K562 (cell line): ENCODE results near the gene SPTBN4. TPM values are rescaled to one million over a fixed set of nuclear protein-coding genes. Genes with fewer than 3 reads are reported as not detected.

Experiments used
- BMI1 ChIP-seq: fragments of 150-350 bp; IDR thresholded peaks from 2 replicates; pipeline ENCODE4 v1.6.1; 2014; ENCODE audit warnings: low read length
- CREB1 ChIP-seq, 2 experiments: sonication (generic) in 1 of 2; formaldehyde crosslinking in 1 of 2; IDR thresholded peaks; 2 replicates each; pipeline versions ENCODE4 v1.6.1 to v1.8.0; 2012 to 2022; ENCODE audit warnings: inconsistent platforms in 1 of 2, mild to moderate bottlenecking in 1 of 2, missing genetic modification reagents in 1 of 2, moderate library complexity in 1 of 2
- FUS ChIP-seq: fragments of 200-400 bp; formaldehyde crosslinking; optimal IDR thresholded peaks from 2 replicates; pipeline ENCODE3; 2017; ENCODE audit warnings: low read depth, low read length
- GATA2 ChIP-seq: sonication (generic); formaldehyde crosslinking; IDR thresholded peaks from 2 replicates; pipeline ENCODE4 v1.4.0; 2020; ENCODE audit warnings: mild to moderate bottlenecking, missing genetic modification reagents
- NR2C1 ChIP-seq, 2 experiments: fragments of 450-650 bp; IDR thresholded peaks; 2 replicates each; pipeline ENCODE4 v1.6.1; 2017; ENCODE audit warnings: mild to moderate bottlenecking in 2 of 2, antibody characterized with exemption in 1 of 2, inconsistent platforms in 1 of 2, missing compliant biosample characterization in 1 of 2, missing genetic modification characterization in 1 of 2
- PURB ChIP-seq: sonication (generic); formaldehyde crosslinking; IDR thresholded peaks from 2 replicates; pipeline ENCODE4 v1.9.0; 2021; ENCODE audit warnings: low read depth, mild to moderate bottlenecking, missing genetic modification reagents
- SIN3B ChIP-seq: fragments of 450-650 bp; IDR thresholded peaks from 2 replicates; pipeline ENCODE4 v1.6.1; 2017; ENCODE audit warnings: low read depth, mild to moderate bottlenecking, moderate library complexity
- TAF15 ChIP-seq: fragments of 200-400 bp; formaldehyde crosslinking; IDR thresholded peaks from 2 replicates; pipeline ENCODE4 v1.6.1; 2017; ENCODE audit warnings: mild to moderate bottlenecking, low read depth, low read length, moderate library complexity
- polyA plus RNA-seq, 8 experiments: library from polyadenylated mRNA; depleted of rRNA in 4 of 8; stranded (reverse) in 5 of 8; unstranded in 3 of 8; fragments of >200 nt; fragmentation: Nextera tagmentation in 2 of 8; fragmentation: Illumina TruSeq in 1 of 8; extraction: Ambion mirVana in 2 of 8; extraction: Trizol in 1 of 8; gene quantifications; 2 replicates each; pipeline versions ENCODE4 v1.2.1 to v1.2.3, GENCODE V29; 2011 to 2014; ENCODE audit warnings: inconsistent platforms in 1 of 8, missing spikeins in 1 of 8
- total RNA-seq, 7 experiments: library from RNA; depleted of rRNA in 6 of 7; stranded (reverse); fragments of >200 nt in 6 of 7; fragmentation: Illumina TruSeq in 2 of 7; extraction: Trizol in 2 of 7; gene quantifications; 2 replicates each; pipeline versions ENCODE4 v1.2.1 to v1.2.3, GENCODE V29; 2011 to 2021; ENCODE audit warnings: low replicate concordance in 1 of 7
- TF ChIP-seq, protein P1 (sequence below), 2 experiments: fragments of 450-650 bp; formaldehyde crosslinking in 1 of 2; IDR thresholded peaks; 2 replicates each; pipeline versions ENCODE4 v1.4.0 to v1.6.1; 2014 to 2020; ENCODE audit warnings: mild to moderate bottlenecking in 2 of 2, borderline replicate concordance in 1 of 2, low read depth in 1 of 2
- TF ChIP-seq, protein P2 (sequence below): fragments of 250-450 bp; sonication (Bioruptor Pico); IDR thresholded peaks from 2 replicates; pipeline ENCODE4 v1.5.1; 2021; ENCODE audit warnings: mild to moderate bottlenecking
- TF ChIP-seq, protein P3 (sequence below), 2 experiments: fragments of 450-650 bp; IDR thresholded peaks; 2 replicates each; pipeline ENCODE4 v1.6.1; 2016
- TF ChIP-seq, protein P4 (sequence below): fragments of 450-650 bp; IDR thresholded peaks from 2 replicates; pipeline ENCODE4 v1.6.1; 2018; ENCODE audit not compliant: partially characterized antibody

The SPTBN4 gene
- total and polyA plus RNA-seq, 9 of the 15 experiments (the other 6 are each of a cell fraction or from before 2014, with no cell fraction given), result 0.01 to 1.5 (median 0.86) TPM

DNA sequence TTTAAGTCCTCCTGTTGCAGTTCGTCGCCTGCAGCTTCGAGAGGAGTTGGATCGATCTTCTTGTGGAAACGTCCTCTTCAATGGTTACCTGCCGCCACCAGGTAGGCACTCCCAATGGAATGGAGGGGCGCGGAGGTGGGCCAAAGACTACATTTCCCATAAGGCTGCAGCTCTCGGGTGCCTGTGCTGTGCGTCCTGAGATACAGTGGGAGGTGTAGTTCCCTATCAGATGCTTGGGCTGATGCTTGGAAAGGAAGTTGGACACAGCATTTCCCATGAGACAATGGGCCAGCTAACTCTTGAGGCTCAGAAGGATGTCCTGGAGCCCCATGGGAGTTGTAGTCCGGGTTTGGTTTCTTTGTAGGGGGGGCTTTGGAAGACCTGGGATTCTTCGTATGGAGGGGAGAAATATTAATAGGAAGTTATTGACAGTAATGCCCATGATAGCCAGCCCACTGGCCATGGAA lies 111.7 kb downstream of the SPTBN4 start (continued):
- TF ChIP-seq CREB1 (IDR thresholded peaks at IDR 0.05) (peak; percentile 70), CREB1 (CRISPR knock-in tag; IDR thresholded peaks at IDR 0.05) (no peak), FUS (no peak), SIN3B (no peak), NR2C1 (IDR thresholded peaks at IDR 0.05) (peak; percentile 60; the same call in 1 of the 2 replicates), NR2C1 (tag; IDR thresholded peaks at IDR 0.05) (peak; percentile 84), BMI1 (no peak), PURB (no peak), GATA2 (CRISPR knock-in tag) (peak; percentile 32; the same call in 1 of the 2 replicates), TAF15 (no peak)
- TF ChIP-seq, protein P1, sequence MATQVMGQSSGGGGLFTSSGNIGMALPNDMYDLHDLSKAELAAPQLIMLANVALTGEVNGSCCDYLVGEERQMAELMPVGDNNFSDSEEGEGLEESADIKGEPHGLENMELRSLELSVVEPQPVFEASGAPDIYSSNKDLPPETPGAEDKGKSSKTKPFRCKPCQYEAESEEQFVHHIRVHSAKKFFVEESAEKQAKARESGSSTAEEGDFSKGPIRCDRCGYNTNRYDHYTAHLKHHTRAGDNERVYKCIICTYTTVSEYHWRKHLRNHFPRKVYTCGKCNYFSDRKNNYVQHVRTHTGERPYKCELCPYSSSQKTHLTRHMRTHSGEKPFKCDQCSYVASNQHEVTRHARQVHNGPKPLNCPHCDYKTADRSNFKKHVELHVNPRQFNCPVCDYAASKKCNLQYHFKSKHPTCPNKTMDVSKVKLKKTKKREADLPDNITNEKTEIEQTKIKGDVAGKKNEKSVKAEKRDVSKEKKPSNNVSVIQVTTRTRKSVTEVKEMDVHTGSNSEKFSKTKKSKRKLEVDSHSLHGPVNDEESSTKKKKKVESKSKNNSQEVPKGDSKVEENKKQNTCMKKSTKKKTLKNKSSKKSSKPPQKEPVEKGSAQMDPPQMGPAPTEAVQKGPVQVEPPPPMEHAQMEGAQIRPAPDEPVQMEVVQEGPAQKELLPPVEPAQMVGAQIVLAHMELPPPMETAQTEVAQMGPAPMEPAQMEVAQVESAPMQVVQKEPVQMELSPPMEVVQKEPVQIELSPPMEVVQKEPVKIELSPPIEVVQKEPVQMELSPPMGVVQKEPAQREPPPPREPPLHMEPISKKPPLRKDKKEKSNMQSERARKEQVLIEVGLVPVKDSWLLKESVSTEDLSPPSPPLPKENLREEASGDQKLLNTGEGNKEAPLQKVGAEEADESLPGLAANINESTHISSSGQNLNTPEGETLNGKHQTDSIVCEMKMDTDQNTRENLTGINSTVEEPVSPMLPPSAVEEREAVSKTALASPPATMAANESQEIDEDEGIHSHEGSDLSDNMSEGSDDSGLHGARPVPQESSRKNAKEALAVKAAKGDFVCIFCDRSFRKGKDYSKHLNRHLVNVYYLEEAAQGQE (IDR thresholded peaks at IDR 0.05; ENCODE audit: borderline replicate concordance), result no peak
- TF ChIP-seq, protein P1 (CRISPR knock-in tag; IDR thresholded peaks at IDR 0.05; ENCODE audit: low read depth), result no peak
- TF ChIP-seq, protein P2, sequence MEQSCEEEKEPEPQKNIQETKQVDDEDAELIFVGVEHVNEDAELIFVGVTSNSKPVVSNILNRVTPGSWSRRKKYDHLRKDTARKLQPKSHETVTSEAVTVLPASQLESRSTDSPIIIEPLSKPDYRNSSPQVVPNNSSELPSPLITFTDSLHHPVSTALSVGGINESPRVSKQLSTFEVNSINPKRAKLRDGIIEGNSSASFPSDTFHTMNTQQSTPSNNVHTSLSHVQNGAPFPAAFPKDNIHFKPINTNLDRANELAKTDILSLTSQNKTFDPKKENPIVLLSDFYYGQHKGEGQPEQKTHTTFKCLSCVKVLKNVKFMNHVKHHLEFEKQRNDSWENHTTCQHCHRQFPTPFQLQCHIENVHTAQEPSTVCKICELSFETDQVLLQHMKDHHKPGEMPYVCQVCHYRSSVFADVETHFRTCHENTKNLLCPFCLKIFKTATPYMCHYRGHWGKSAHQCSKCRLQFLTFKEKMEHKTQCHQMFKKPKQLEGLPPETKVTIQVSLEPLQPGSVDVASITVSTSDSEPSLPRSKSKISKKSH, result no peak
- TF ChIP-seq, protein P3, sequence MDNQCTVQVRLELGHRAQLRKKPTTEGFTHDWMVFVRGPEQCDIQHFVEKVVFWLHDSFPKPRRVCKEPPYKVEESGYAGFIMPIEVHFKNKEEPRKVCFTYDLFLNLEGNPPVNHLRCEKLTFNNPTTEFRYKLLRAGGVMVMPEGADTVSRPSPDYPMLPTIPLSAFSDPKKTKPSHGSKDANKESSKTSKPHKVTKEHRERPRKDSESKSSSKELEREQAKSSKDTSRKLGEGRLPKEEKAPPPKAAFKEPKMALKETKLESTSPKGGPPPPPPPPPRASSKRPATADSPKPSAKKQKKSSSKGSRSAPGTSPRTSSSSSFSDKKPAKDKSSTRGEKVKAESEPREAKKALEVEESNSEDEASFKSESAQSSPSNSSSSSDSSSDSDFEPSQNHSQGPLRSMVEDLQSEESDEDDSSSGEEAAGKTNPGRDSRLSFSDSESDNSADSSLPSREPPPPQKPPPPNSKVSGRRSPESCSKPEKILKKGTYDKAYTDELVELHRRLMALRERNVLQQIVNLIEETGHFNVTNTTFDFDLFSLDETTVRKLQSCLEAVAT (IDR thresholded peaks at IDR 0.05), result no peak
- TF ChIP-seq, protein P4, sequence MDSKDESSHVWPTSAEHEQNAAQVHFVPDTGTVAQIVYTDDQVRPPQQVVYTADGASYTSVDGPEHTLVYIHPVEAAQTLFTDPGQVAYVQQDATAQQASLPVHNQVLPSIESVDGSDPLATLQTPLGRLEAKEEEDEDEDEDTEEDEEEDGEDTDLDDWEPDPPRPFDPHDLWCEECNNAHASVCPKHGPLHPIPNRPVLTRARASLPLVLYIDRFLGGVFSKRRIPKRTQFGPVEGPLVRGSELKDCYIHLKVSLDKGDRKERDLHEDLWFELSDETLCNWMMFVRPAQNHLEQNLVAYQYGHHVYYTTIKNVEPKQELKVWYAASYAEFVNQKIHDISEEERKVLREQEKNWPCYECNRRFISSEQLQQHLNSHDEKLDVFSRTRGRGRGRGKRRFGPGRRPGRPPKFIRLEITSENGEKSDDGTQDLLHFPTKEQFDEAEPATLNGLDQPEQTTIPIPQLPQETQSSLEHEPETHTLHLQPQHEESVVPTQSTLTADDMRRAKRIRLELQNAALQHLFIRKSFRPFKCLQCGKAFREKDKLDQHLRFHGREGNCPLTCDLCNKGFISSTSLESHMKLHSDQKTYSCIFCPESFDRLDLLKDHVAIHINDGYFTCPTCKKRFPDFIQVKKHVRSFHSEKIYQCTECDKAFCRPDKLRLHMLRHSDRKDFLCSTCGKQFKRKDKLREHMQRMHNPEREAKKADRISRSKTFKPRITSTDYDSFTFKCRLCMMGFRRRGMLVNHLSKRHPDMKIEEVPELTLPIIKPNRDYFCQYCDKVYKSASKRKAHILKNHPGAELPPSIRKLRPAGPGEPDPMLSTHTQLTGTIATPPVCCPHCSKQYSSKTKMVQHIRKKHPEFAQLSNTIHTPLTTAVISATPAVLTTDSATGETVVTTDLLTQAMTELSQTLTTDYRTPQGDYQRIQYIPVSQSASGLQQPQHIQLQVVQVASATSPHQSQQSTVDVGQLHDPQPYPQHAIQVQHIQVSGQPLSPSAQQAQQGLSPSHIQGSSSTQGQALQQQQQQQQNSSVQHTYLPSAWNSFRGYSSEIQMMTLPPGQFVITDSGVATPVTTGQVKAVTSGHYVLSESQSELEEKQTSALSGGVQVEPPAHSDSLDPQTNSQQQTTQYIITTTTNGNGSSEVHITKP, result no peak
